H1 (cell line): ENCODE results near the gene GNRHR. TPM values are rescaled to one million over a fixed set of nuclear protein-coding genes. Genes with fewer than 3 reads are reported as not detected.

ENCODE experiments used
- CHD2 ChIP-seq: IDR thresholded peaks from 2 replicates; pipeline ENCODE4 v1.6.1; 2012; ENCODE audit warnings: low read length, improper control_type of control experiment
- NANOG ChIP-seq: IDR thresholded peaks from 2 replicates; pipeline ENCODE4 v1.6.1; 2011; ENCODE audit warnings: low read length, low read depth, mild to moderate bottlenecking, inconsistent platforms; ENCODE audit not compliant: insufficient read depth, poor library complexity, severe bottlenecking
- PHF8 ChIP-seq: fragments of 200-600 bp; sonication (generic); conservative IDR thresholded peaks from 2 replicates; pipeline ENCODE4 v1.7.1; 2012; ENCODE audit warnings: low read depth, mild to moderate bottlenecking, inconsistent platforms, low read length, moderate library complexity
- SIRT6 ChIP-seq: IDR thresholded peaks from one replicate; pipeline ENCODE4 v1.7.1; 2012; ENCODE audit warnings: low read length, inconsistent platforms
- SP1 ChIP-seq: IDR thresholded peaks from 2 replicates; pipeline ENCODE4 v1.6.1; 2011; ENCODE audit warnings: low read depth, low read length
- polyA plus RNA-seq, 7 experiments: library from polyadenylated mRNA; depleted of rRNA in 3 of 7; stranded (reverse) in 5 of 7; unstranded in 2 of 7; fragments of >200 nt in 5 of 7; fragments of 200-250 nt in 2 of 7; gene quantifications; 1 replicate in 5 of 7; 2 replicates in 1 of 7; 4 replicates in 1 of 7; pipeline versions ENCODE4 v1.2.1 to v1.2.3, GENCODE V29; 2011 to 2013; ENCODE audit warnings: missing spikeins in 2 of 7, mixed read lengths in 2 of 7
- total RNA-seq: library from RNA; stranded (reverse); fragmentation: NEBNext Ultra II Directional; extraction: Animal tissue kit (Norgen Biotek cat#: 25700); gene quantifications from 2 replicates; pipeline ENCODE4 v1.2.1, GENCODE V29; 2021

The GNRHR gene
- total and polyA plus RNA-seq, 2 of the 8 experiments (the other 6 are each of a cell fraction or from before 2014, with no cell fraction given): not detected

GRCh38 chr4:67744561-67745283 lies 9.5 kb downstream of the GNRHR start (continued):
- TF ChIP-seq NANOG (no peak), CHD2 (no peak), PHF8 (no peak), SIRT6 (no peak), SP1 (no peak)
